Kidney (tissue), 14 donors: Measurements from ENCODE around the gene SERINC3. TPM values are rescaled to one million over a fixed set of nuclear protein-coding genes. Genes with fewer than 3 reads are reported as not detected.

Source experiments
- DNase-seq, 5 donors: peaks; one replicate each; pipeline ENCODE4 v3.0.0-alpha.2; 2013 to 2020
- FAIRE-seq: peaks from 2 replicates; lab custom pipeline; 2012; peaks lifted over from hg19 to GRCh38; lab: Jason Lieb, UNC
- H3K27ac ChIP-seq, 2 donors: one replicate each; pipeline ENCODE4 v1.7.0; 2013; ENCODE audit warnings: low read depth in 2 of 2, low read length in 2 of 2, inconsistent platforms in 1 of 2
- H3K27me3 ChIP-seq: one replicate; pipeline ENCODE4 v1.7.1; 2013; ENCODE audit warnings: low read length, inconsistent platforms; ENCODE audit not compliant: control insufficient read depth, insufficient read depth
- H3K36me3 ChIP-seq, 3 donors: one replicate each; pipeline versions ENCODE4 v1.7.0 to v1.7.1; 2013; ENCODE audit warnings: low read length in 3 of 3, control low read depth in 1 of 3, inconsistent platforms in 1 of 3; ENCODE audit not compliant: insufficient read depth in 3 of 3, control insufficient read depth in 2 of 3
- H3K4me1 ChIP-seq, 3 donors: one replicate each; pipeline versions ENCODE4 v1.7.0 to v1.7.1; 2013; ENCODE audit warnings: low read length in 3 of 3, inconsistent platforms in 1 of 3, low read depth in 1 of 3; ENCODE audit not compliant: control insufficient read depth in 2 of 3, insufficient read depth in 2 of 3
- H3K4me3 ChIP-seq, 3 donors: one replicate each; pipeline versions ENCODE4 v1.7.0 to v1.8.1; 2013; ENCODE audit warnings: low read length in 3 of 3, control low read depth in 1 of 3, inconsistent platforms in 1 of 3
- H3K9ac ChIP-seq, 3 donors: one replicate each; pipeline versions ENCODE4 v1.7.0 to v1.7.1; 2013; ENCODE audit warnings: low read length in 3 of 3, control low read depth in 1 of 3, inconsistent platforms in 1 of 3
- H3K9me3 ChIP-seq, 3 donors: one replicate each; pipeline versions ENCODE4 v1.7.0 to v1.7.1; 2013; ENCODE audit warnings: low read length in 3 of 3, control low read depth in 1 of 3, inconsistent platforms in 1 of 3; ENCODE audit not compliant: control insufficient read depth in 2 of 3, insufficient read depth in 1 of 3
- CTCF ChIP-seq: IDR thresholded peaks from 3 replicates; pipeline ENCODE4 v1.5.1; 2012; ENCODE audit warnings: mild to moderate bottlenecking, moderate library complexity, borderline replicate concordance; ENCODE audit not compliant: insufficient read depth; ENCODE audit errors: extremely low read depth
- intact Hi-C: fragments of 100-400 bp; cut with DNase I; formaldehyde crosslinking; loops from one replicate; pipeline ENCODE4 v1.11.1; 2022
- polyA plus RNA-seq: library from polyadenylated mRNA; stranded (reverse); fragments of 350-450 nt; fragmentation: Illumina TruSeq; extraction: RNeasy Lipid Tissue Mini Kit (QIAGEN cat#74804); gene quantifications from one replicate; pipeline ENCODE4 v1.2.3, GENCODE V29; 2014; ENCODE audit warnings: low read depth, low replicate concordance; ENCODE audit not compliant: insufficient read depth
- total RNA-seq: library from RNA; stranded (reverse); fragmentation: NEBNext Ultra II Directional; extraction: Animal tissue kit (Norgen Biotek cat#: 25700); gene quantifications from one replicate; pipeline ENCODE4 v1.2.1, GENCODE V29; 2021
- donor health status: control.
- donor health status: control.
- donor health status: control.
- donor health status: control.
- donor health status: control.
- donor health status: DM: yes; HTN: yes; CAD: no.
- donor health status: Normal renal cell carcinoma (clear cell type).

SERINC3 gene
- total and polyA plus RNA-seq, 2 donors from 2014 or later, result 41.6 to 90.4 TPM

GRCh38 chr20:44509762-44510161 is 12.1 kb downstream of the SERINC3 start:
- Histone ChIP-seq H3K4me1 (no peaks in the 10 kb centered on the region), H3K9me3 (no peaks in the 10 kb centered on the region), H3K27me3 (no peaks in the 10 kb centered on the region), H3K4me3 (no peak overlapping the region), H3K27ac (no peak overlapping the region), H3K36me3 (peaks cover 8 to 32% (median 15%) of the 10 kb centered on the region in 3 donors), H3K9ac (no peak overlapping the region)
- no peak for DNase-seq
- FAIRE-seq, result no peak
- intact Hi-C loops, result no loop called here
- TF ChIP-seq CTCF, result no peak

- no peak for TF ChIP-seq CTCF
- H3K9ac ChIP-seq, result no peak overlapping the region
- H3K9me3 ChIP-seq, result no peaks in the 10 kb centered on the region
- no peak overlapping the region for H3K27ac ChIP-seq
- peaks cover 15 to 69% (median 38%) of the 10 kb centered on the region in 3 donors for H3K36me3 ChIP-seq
- intact Hi-C loops, result no loop called here
- no peak overlapping the region for H3K4me3 ChIP-seq
- DNase-seq, result no peak
- peaks cover 0 to 5% (median 0%) of the 10 kb centered on the region in 3 donors for H3K4me1 ChIP-seq
- FAIRE-seq, result no peak
- no peaks in the 10 kb centered on the region for H3K27me3 ChIP-seq
Observed at GRCh38 chr20:44504402-44505307, 17.2 kb downstream of the SERINC3 start.

GRCh38 chr20:44502968-44503367 is 18.9 kb downstream of the SERINC3 start:
- Histone ChIP-seq H3K4me3 (no peak overlapping the region), H3K4me1 (peaks cover 0 to 5% (median 0%) of the 10 kb centered on the region in 3 donors), H3K9me3 (no peaks in the 10 kb centered on the region), H3K9ac (no peak overlapping the region), H3K27me3 (no peaks in the 10 kb centered on the region), H3K27ac (no peak overlapping the region), H3K36me3 (peaks cover 13 to 71% (median 37%) of the 10 kb centered on the region in 3 donors)
- DNase-seq (no peak), FAIRE-seq (no peak)
- intact Hi-C loops, result no loop called here
- no peak for TF ChIP-seq CTCF
